IMR-90 (cell line): ENCODE data around the gene MRPS9. TPM values are rescaled to one million over a fixed set of nuclear protein-coding genes. Genes with fewer than 3 reads are reported as not detected.

Source experiments
- ATAC-seq: fragments of 200-7000 bp; cut with Tn5 transposase; 2 replicates; pipeline ENCODE4 v1.9.1; 2020; ENCODE audit warnings: low read depth, mild to moderate bottlenecking, moderate library complexity
- BruUV-seq: library from RNA; stranded (reverse); fragments of 400-500 nt; replicated peaks from 2 replicates; lab custom pipeline; 2021; lab: Mats Ljungman, UMichigan
- CTCF ChIA-PET: fragments of 300-600 bp; formaldehyde crosslinking; extraction: SDS; loops from one replicate; lab custom pipeline; 2021; ENCODE audit warnings: antibody characterized with exemption; lab: Yijun Ruan, JAX
- POLR2A ChIA-PET: fragments of 300-600 bp; sonication (Branson Sonifier 250); formaldehyde crosslinking; loops from one replicate; lab custom pipeline; 2022; ENCODE audit warnings: antibody characterized with exemption; ENCODE audit not compliant: unreplicated experiment; lab: Charles Lee
- DNase-seq: peaks from one replicate; pipeline ENCODE4 v3.0.0; 2013
- H2AFZ ChIP-seq: replicated peaks from 2 replicates; pipeline ENCODE3; 2013; ENCODE audit warnings: low read length, mild to moderate bottlenecking; ENCODE audit not compliant: poor library complexity
- H2AK5ac ChIP-seq: 2 replicates; pipeline ENCODE4 v1.6.1; 2013; ENCODE audit warnings: low read depth, low read length, inconsistent platforms
- H2AK9ac ChIP-seq: replicated peaks from 2 replicates; pipeline ENCODE3; 2013; ENCODE audit warnings: mild to moderate bottlenecking, low read depth, low read length, moderate library complexity; ENCODE audit not compliant: poor library complexity
- H2BK120ac ChIP-seq: 2 replicates; pipeline ENCODE4 v1.6.1; 2013; ENCODE audit warnings: low read depth, low read length, inconsistent platforms
- H2BK15ac ChIP-seq: 3 replicates; pipeline ENCODE4 v1.6.1; 2013; ENCODE audit warnings: low read depth, low read length, inconsistent platforms
- H2BK20ac ChIP-seq: 2 replicates; pipeline ENCODE4 v1.6.1; 2013; ENCODE audit warnings: low read depth, mild to moderate bottlenecking, inconsistent platforms, low read length, moderate library complexity
- H2BK5ac ChIP-seq: 2 replicates; pipeline ENCODE4 v1.6.1; 2013; ENCODE audit warnings: mild to moderate bottlenecking, low read depth, low read length, inconsistent platforms; ENCODE audit not compliant: poor library complexity, severe bottlenecking
- H3K14ac ChIP-seq: replicated peaks from 2 replicates; pipeline ENCODE4 v1.6.1; 2013; ENCODE audit warnings: low read depth, low read length, inconsistent platforms
- H3K18ac ChIP-seq: 2 replicates; pipeline ENCODE4 v1.6.1; 2013; ENCODE audit warnings: low read depth, low read length, control low read depth
- H3K23ac ChIP-seq: 2 replicates; pipeline ENCODE4 v1.6.1; 2013; ENCODE audit warnings: low read depth, low read length, inconsistent platforms
- H3K27ac ChIP-seq: 2 replicates; pipeline ENCODE4 v1.5.1; 2013; ENCODE audit warnings: mild to moderate bottlenecking, control low read depth, low read length; ENCODE audit not compliant: insufficient read depth
- H3K27me3 ChIP-seq: 2 replicates; pipeline ENCODE4 v1.6.1; 2013; ENCODE audit warnings: low read length; ENCODE audit not compliant: control insufficient read depth, insufficient read depth
- H3K36me3 ChIP-seq: 2 replicates; pipeline ENCODE4 v1.6.1; 2013; ENCODE audit warnings: low read length, mixed read lengths; ENCODE audit not compliant: control insufficient read depth, insufficient read depth
- H3K4ac ChIP-seq: 2 replicates; pipeline ENCODE4 v1.6.1; 2013; ENCODE audit warnings: low read depth, low read length, inconsistent platforms
- H3K4me1 ChIP-seq: 2 replicates; pipeline ENCODE4 v1.6.1; 2013; ENCODE audit warnings: low read length, mixed read lengths; ENCODE audit not compliant: control insufficient read depth, insufficient read depth
- H3K4me2 ChIP-seq: 2 replicates; pipeline ENCODE4 v1.6.1; 2013; ENCODE audit warnings: low read depth, mild to moderate bottlenecking, control low read depth, low read length, moderate library complexity
- H3K4me3 ChIP-seq: 2 replicates; pipeline ENCODE4 v1.5.1; 2013; ENCODE audit warnings: low read depth, mild to moderate bottlenecking, control low read depth, low read length, moderate library complexity; ENCODE audit not compliant: insufficient read depth
- H3K56ac ChIP-seq: 2 replicates; pipeline ENCODE4 v1.6.1; 2013; ENCODE audit warnings: low read length, inconsistent platforms; ENCODE audit not compliant: insufficient read depth; ENCODE audit errors: extremely low read depth
- H3K79me1 ChIP-seq, 2 experiments: 2 replicates each; pipeline ENCODE4 v1.6.1; 2013; ENCODE audit warnings: low read length in 2 of 2, inconsistent platforms in 1 of 2, low read depth in 1 of 2
- H3K9ac ChIP-seq: 2 replicates; pipeline ENCODE4 v1.6.1; 2013; ENCODE audit warnings: low read depth, low read length, control low read depth
- H3K9me1 ChIP-seq: 2 replicates; pipeline ENCODE4 v1.6.1; 2013; ENCODE audit warnings: low read length, inconsistent platforms; ENCODE audit not compliant: insufficient read depth
- H3K9me3 ChIP-seq: 2 replicates; pipeline ENCODE4 v1.6.1; 2013; ENCODE audit warnings: low read length; ENCODE audit not compliant: control insufficient read depth, insufficient read depth
- H4K20me1 ChIP-seq: 2 replicates; pipeline ENCODE4 v1.6.1; 2013; ENCODE audit warnings: low read length, inconsistent platforms; ENCODE audit not compliant: insufficient read depth
- H4K5ac ChIP-seq: 2 replicates; pipeline ENCODE4 v1.6.1; 2013; ENCODE audit warnings: mild to moderate bottlenecking, low read depth, low read length, control low read depth
- H4K8ac ChIP-seq, 2 experiments: 2 replicates each; pipeline ENCODE4 v1.6.1; 2013; ENCODE audit warnings: low read depth in 2 of 2, low read length in 2 of 2, control low read depth in 1 of 2, inconsistent platforms in 1 of 2
- H4K91ac ChIP-seq: 2 replicates; pipeline ENCODE4 v1.6.1; 2013; ENCODE audit warnings: low read depth, low read length, inconsistent platforms; ENCODE audit not compliant: insufficient read depth
- CEBPB ChIP-seq: IDR thresholded peaks from 2 replicates; pipeline ENCODE4 v1.6.1; 2012; ENCODE audit warnings: low read depth, low read length, improper control_type of control experiment
- CHD1 ChIP-seq: IDR thresholded peaks from 2 replicates; pipeline ENCODE4 v1.6.1; 2012; ENCODE audit warnings: low read depth, low read length, improper control_type of control experiment
- CTCF ChIP-seq: conservative IDR thresholded peaks from 2 replicates; pipeline ENCODE4 v1.5.1; 2012; ENCODE audit warnings: mild to moderate bottlenecking, low read depth, low read length, improper control_type of control experiment
- MAFK ChIP-seq: IDR thresholded peaks from 2 replicates; pipeline ENCODE4 v1.6.1; 2012; ENCODE audit warnings: low read depth, low read length, improper control_type of control experiment
- MAZ ChIP-seq: IDR thresholded peaks from 2 replicates; pipeline ENCODE4 v1.6.1; 2012; ENCODE audit warnings: low read depth, mild to moderate bottlenecking, low read length, improper control_type of control experiment, moderate library complexity, borderline replicate concordance
- NFE2L2 ChIP-seq: fragments of 150-350 bp; IDR thresholded peaks from 2 replicates; pipeline ENCODE4 v1.6.1; 2016; ENCODE audit warnings: low read depth, mild to moderate bottlenecking, low read length
- POLR2A ChIP-seq: IDR thresholded peaks from 2 replicates; pipeline ENCODE4 v1.6.1; 2012; ENCODE audit warnings: mild to moderate bottlenecking, low read depth, low read length
- RCOR1 ChIP-seq: IDR thresholded peaks from 2 replicates; pipeline ENCODE4 v1.6.1; 2012; ENCODE audit warnings: mild to moderate bottlenecking, low read length, improper control_type of control experiment; ENCODE audit not compliant: insufficient replicate concordance
- RFX5 ChIP-seq: IDR thresholded peaks from 2 replicates; pipeline ENCODE4 v1.8.0; 2012; ENCODE audit warnings: low read depth, mild to moderate bottlenecking, low read length, moderate library complexity
- WGBS, 2 experiments: methylation state at CpG; one replicate each; pipeline versions ENCODE4 v1.1.5 to v1.1.7; 2013; ENCODE audit warnings: missing lambda C conversion rate in 2 of 2; ENCODE audit not compliant: insufficient read length in 1 of 2; ENCODE audit errors: extremely low coverage in 2 of 2; 5-methylcytosine and 5-hydroxymethylcytosine counted together
- dilution Hi-C: fragments of 300-500 bp; cut with HindIII; formaldehyde crosslinking; loops from one replicate; pipeline ENCODE4 v1.14.3; 2018; ENCODE audit warnings: low sequenced_read_pairs; ENCODE audit not compliant: unreplicated experiment
- in situ Hi-C: fragments of 300-500 bp; cut with MboI; formaldehyde crosslinking; loops from 3 replicates; pipeline ENCODE4 v1.14.3; 2019; ENCODE audit warnings: low sequenced_read_pairs, inconsistent platforms, mixed read lengths
- intact Hi-C: fragments of 100-400 bp; cut with micrococcal nuclease; formaldehyde crosslinking; loops from 2 replicates; pipeline ENCODE4 v1.10.0; 2022
- polyA plus RNA-seq, 3 experiments: library from polyadenylated mRNA; depleted of rRNA; stranded (reverse); fragments of >200 nt; gene quantifications; 2 replicates each; pipeline ENCODE4 v1.2.3, GENCODE V29; 2012; ENCODE audit warnings: low replicate concordance in 1 of 3
- total RNA-seq: library from RNA; depleted of rRNA; stranded (reverse); fragments of >200 nt; gene quantifications from 2 replicates; pipeline ENCODE4 v1.2.3, GENCODE V29; 2012
- TF ChIP-seq, protein P1 (sequence below): fragments of 150-350 bp; IDR thresholded peaks from 2 replicates; pipeline ENCODE4 v1.6.1; 2017; ENCODE audit warnings: mild to moderate bottlenecking, antibody characterized with exemption, low read length, low read depth

Gene MRPS9
- total and polyA plus RNA-seq, 2 of the 4 experiments (the other 2 are of a cell fraction), result 20.6 to 27.7 TPM

- no TSS peak for BruUV-seq
- CTCF ChIA-PET, result no interaction called here
- no peak for ATAC-seq
These were observed 104.4 kb downstream of the MRPS9 start for GRCh38 chr2:105142239-105142638.

More at GRCh38 chr2:105142239-105142638, 104.4 kb downstream of the MRPS9 start:
- no peak overlapping the region for H3K4me2 ChIP-seq
- no peak overlapping the region for H3K27ac ChIP-seq
- H4K20me1 ChIP-seq, result no peaks in the 10 kb centered on the region
- H3K4me3 ChIP-seq, result no peak overlapping the region
- H4K91ac ChIP-seq, result no peak overlapping the region
- H2AK9ac ChIP-seq, result no peak overlapping the region
- H3K79me1 ChIP-seq, result no peaks in the 10 kb centered on the region
- no peak overlapping the region for H2BK20ac ChIP-seq
- intact Hi-C loops, result no loop called here
- TF ChIP-seq MAFK (no peak), NFE2L2 (no peak), CEBPB (no peak), RFX5 (no peak), CTCF (no peak), CHD1 (no peak), MAZ (no peak), RCOR1 (no peak), POLR2A (no peak)
- TF ChIP-seq, protein P1, sequence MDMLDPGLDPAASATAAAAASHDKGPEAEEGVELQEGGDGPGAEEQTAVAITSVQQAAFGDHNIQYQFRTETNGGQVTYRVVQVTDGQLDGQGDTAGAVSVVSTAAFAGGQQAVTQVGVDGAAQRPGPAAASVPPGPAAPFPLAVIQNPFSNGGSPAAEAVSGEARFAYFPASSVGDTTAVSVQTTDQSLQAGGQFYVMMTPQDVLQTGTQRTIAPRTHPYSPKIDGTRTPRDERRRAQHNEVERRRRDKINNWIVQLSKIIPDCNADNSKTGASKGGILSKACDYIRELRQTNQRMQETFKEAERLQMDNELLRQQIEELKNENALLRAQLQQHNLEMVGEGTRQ, result no peak
- H3K9me1 ChIP-seq, result no peaks in the 10 kb centered on the region
- no peak overlapping the region for H3K23ac ChIP-seq
- 80% methylated on average over 1 of the region's 5 CpGs; no CpG with 5 or more reads in 1 of the 2 experiments for whole genome bisulfite sequencing, 2 experiments
- H2BK15ac ChIP-seq, result no peak overlapping the region
- no peak overlapping the region for H2AFZ ChIP-seq
- H3K9ac ChIP-seq, result no peak overlapping the region
- H4K5ac ChIP-seq, result no peak overlapping the region
- POLR2A ChIA-PET, result no interaction called here
- no peak overlapping the region for H3K56ac ChIP-seq
- in situ Hi-C loops, result no loop called here
- no peaks in the 10 kb centered on the region for H3K4me1 ChIP-seq
- H3K14ac ChIP-seq, result no peak overlapping the region
- no peaks in the 10 kb centered on the region for H3K9me3 ChIP-seq
- no peak overlapping the region for H4K8ac ChIP-seq
- no peak for DNase-seq
- H2BK120ac ChIP-seq, result no peak overlapping the region
- no peak overlapping the region for H3K4ac ChIP-seq
- H3K36me3 ChIP-seq, result no peaks in the 10 kb centered on the region
- no peak overlapping the region for H2AK5ac ChIP-seq
- no peak overlapping the region for H3K18ac ChIP-seq
- H3K27me3 ChIP-seq, result peaks cover 39% of the 10 kb centered on the region
- no peak overlapping the region for H2BK5ac ChIP-seq
- dilution Hi-C loops, result no loop called here
